ENCODE results near the gene PLEKHB1.
"Not testable (repeated sequence)": the region's sequence is repeated elsewhere in the genome, so short reads cannot be mapped to it uniquely, and the experiment has no call there.

Gene PLEKHB1

GRCh38 chr11:73648571-73649046, 2.2 kb downstream of the PLEKHB1 start:
- DNase-seq, result no peak

DNA sequence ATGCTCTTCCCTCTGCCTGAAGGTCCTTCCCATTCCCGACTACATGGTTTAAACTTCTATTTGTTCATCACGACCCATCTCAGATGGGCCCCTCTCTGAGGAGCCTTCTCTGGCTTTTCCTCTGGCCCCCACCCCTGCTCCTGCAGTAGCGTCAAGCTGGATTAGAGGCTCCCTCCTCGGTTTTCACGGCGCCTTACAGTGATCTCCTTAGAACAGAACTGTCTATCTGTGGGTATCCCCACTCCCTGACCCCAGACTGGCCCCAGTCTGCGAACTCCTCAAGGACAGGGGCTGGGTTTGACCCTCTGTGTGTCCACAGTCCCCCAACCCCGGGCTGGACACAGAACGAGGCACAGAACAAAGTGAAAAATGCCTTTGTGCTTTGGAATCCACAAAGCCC, 2.8 kb downstream of the PLEKHB1 start:
- no peak for DNase-seq

GRCh38 chr11:73650400-73650799, 4.0 kb downstream of the PLEKHB1 start:
- DNase-seq, result no peak

DNA sequence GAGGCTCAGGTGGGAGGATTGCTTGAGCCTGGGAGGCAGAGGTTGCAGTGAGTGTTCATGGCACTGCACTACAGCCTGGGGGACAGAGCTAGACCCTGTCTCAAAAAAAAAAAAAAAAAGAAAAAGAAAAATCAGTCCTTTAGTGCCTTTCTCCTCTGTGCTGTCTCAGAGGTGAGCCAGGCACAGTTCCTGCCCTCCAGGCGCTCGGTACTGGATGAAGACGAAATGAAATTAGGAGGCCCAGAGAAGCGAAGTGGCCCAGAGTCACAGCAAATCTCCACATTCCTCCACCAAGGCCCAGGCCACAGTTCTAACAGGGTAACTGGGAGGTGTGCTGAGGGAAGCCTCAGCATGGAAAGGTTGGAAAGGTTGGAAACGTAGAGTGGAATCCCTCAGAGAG, 4.9 kb downstream of the PLEKHB1 start:
- no peak for DNase-seq

DNA sequence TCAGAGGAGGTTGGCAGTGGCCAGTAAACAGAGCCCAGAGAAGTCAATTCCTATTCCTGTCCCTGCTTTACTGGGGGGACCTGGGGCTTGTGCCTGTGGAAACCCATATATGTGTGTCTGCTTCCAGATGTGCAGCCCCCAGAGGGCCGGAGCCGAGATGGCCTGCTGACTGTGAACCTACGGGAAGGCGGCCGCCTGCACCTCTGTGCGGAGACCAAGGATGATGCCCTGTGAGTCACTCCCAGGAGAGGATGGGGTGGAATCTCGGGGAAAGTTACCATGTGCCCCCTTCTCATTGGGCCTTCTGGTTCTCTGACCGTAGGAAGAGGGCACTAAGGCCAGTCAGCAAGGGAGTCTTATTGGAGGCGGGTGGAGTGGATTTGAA, 5.3 kb downstream of the PLEKHB1 start:
- no peak for DNase-seq

GRCh38 chr11:73652046-73652730, 5.8 kb downstream of the PLEKHB1 start:
- DNase-seq, result no peak

- DNase-seq, result no peak
These were observed 6.6 kb downstream of the PLEKHB1 start for GRCh38 chr11:73652856-73653559.

GRCh38 chr11:73653996-73654395, 7.6 kb downstream of the PLEKHB1 start:
- no peak for DNase-seq

- no peak for DNase-seq
These were observed 8.2 kb downstream of the PLEKHB1 start for GRCh38 chr11:73654482-73655021.

DNA sequence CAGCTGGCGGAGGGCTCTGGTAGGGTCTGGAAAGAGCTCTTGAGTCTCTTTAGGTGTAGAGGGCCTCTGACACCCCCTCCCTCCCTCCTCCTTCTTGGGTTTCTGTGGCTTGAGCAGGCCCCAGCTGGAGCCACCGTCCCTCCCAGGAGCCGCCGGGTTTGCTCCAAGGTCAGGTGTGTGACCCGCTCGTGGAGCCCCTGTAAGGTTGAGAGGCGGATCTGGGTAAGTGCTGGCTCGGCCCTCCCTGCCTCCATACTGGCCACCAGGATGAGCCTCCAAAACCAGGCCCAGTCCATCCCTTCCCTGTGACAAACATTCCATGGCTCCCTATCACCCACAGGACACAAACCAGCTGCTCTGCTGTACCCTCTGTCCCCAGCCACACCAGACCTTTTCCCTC, 9.3 kb downstream of the PLEKHB1 start:
- no peak for DNase-seq

- no peak for DNase-seq
These were observed 10.6 kb downstream of the PLEKHB1 start for GRCh38 chr11:73656985-73657384.

DNA sequence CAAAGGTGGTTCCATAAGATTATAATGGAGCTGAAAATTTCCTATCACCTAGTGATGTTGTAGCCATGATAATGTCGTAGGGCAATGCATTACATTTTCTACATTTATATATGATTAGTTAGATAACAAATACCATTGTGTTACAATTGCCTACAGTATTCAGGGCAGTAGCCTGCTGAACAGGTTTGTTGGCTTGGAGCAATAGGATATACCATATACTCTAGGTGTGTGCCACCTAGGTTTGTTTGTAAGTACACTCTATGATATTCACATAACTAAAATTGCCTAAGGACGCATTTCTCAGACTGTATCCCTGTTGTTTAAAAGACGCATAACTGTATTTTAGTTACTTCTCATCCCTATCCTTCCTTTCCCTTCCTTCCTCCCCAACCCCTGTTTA, 13.6 kb downstream of the PLEKHB1 start:
- DNase-seq, result no peak

DNA sequence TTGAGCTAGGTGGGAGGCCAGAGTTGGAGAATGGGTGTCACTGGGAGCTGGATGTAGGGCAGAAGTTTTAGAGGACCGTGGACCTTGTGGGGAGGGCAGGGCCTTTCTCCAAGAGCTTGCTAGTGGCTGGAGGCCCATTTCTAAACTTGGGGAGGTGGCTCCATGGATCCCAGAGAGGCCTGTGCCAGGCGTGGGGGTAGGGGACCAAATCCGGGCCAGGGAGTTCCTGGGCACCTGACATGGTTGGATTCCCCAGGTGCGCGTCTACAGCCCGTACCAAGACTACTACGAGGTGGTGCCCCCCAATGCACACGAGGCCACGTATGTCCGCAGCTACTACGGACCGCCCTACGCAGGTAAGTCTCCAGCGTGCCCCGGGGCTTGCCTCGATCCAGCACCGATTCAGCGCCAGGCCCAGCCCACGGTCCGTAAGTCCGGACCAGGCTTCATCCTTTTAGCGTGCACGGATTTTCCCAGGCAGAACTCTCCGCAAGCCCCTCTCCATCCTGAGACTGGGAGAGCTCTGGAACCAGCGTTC, 14.2 kb downstream of the PLEKHB1 start:
- no peak for DNase-seq

- DNase-seq, result peak; percentile 90 to 91
These were observed 14.8 kb downstream of the PLEKHB1 start for GRCh38 chr11:73661035-73661628.

- DNase-seq, result no peak
These were observed 16.2 kb downstream of the PLEKHB1 start for GRCh38 chr11:73662445-73663157.

DNA sequence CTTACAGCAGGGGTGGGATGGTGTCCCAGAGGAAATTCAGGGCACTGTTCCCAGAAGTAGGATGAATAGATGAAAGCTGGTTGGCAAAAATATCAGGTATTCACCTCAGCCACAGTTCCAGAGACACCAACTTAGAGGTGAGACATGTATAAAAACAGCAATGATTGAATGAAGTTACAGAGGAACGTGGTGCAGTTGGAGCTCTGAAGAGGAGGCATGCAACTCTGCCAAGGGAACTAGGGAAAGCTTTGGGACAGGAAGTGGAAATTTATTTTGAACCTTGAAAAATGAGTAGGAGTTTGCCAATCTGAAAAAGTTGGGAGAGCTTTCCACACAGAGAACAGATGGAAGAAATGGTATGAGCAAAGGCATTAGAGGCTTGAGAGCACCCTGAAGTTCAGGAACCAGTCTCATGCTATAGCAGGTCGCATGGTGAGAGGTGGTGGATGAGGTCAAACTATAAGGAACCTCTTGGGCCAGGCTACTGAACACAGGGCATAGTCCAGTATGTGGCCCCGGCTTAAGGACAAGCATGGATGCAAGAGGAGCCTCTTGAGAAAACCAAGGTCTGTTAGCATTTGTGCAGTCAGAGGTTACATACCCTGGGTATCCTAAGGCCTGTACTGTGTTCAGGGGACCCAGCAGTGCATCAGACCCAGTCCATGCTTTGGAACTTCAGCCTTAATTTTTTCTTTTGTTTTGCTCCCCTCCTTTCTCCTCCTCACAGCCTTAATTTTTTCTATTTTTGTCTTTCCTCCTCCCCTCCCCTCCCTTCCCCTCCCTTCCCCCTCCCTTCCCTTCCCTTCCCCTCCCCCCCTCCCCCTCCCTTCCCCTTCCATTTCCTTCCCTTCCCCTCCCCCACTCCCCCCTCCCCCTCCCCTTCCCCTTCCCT, 17.5 kb downstream of the PLEKHB1 start:
- no peak for DNase-seq

DNA sequence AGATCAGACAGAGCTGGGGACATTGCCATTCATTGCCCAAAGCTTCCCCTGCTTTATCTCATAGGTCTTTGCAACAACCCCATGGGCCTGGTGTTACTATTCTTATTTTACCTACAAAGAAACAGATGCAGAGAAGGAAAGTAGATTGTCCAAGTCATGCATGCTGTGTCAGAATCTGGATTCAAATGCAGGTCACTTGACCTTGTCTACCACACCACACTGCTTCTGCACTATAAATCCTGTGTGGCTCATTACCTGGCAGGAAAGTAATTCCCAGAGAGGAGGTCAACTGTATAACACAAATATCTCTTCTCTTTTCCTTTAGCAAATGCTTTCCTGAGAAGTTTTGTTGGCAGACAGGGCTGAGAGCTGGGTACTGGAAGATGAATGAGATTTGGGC, 18.5 kb downstream of the PLEKHB1 start:
- DNase-seq, result no peak

DNA sequence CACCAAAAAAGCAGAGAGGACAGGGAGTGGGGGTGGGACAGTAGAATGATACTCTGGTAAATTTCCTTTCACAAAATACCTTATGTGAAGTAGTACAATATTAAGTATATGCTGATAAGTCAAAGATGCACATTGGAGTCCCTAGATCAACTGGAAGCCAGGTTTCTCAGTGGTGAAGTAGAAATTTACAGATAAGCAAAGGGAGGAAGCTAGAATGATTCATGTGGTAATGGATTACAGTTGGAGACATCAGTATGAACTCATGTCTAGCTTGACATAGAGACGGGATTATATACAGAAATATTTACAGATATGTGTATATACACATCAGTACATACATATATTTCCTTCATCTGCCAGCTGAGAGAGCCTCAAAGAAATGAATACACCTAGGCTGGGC, 21.5 kb downstream of the PLEKHB1 start:
- no peak for DNase-seq

DNA sequence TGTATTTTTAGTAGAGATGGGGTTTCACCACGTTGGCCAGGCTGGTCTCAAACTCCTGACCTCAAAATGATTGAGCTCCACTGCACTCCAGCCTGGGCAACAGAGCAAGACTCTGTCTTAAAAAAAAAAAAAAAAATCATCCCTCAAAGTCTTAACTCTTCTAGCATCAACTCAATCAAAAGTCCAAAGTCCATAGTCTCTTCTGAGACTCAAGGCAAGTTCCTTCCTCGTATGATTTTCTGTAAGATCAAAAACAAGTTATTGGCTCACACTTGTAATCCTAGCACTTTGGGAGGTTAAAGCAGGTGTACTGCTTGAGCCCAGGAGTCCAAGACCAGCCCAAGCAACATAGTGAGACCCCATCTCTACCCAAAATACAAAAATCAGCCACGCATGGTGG, 24.4 kb downstream of the PLEKHB1 start:
- DNase-seq, result no peak

DNA sequence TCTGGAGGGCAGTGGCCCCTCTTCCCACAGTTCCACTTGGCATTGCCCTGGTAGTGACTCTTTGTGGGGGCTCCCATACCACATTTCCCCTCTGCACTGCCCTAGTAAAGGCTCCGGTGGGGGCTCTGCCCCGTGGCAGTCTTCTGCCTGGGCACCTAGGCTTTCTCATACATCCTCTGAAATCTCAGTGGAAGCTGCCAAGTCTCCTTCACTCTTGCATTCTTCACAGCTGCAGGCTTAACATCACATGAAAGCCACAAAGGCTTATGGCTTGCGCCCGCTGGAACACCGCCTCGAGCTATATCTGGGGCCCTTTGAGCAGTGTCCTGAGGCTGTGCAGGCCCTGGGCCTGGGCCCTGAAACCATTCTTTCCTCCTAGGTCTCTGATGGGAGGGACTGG, 25.3 kb downstream of the PLEKHB1 start:
- no peak for DNase-seq

DNA sequence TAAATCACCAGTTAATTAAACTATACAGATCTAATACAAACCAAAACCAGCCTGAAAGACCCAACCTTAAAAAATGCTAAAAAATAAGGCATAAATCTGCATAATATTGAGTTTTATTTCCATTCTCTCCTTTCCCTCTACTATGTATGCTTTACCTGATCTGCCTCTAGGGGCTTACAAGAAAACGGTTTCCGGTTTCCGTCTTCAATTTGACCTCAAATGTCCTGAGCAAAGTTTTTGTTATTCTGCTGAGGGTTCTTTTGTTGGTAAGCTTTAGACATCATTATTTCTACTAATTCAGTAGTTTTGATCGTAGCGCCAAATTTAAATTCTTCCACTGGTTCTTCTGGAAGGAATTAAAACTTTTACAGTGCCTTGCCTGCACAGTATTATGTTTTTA, 30.2 kb downstream of the PLEKHB1 start:
- not testable (repeated sequence) for DNase-seq

DNA sequence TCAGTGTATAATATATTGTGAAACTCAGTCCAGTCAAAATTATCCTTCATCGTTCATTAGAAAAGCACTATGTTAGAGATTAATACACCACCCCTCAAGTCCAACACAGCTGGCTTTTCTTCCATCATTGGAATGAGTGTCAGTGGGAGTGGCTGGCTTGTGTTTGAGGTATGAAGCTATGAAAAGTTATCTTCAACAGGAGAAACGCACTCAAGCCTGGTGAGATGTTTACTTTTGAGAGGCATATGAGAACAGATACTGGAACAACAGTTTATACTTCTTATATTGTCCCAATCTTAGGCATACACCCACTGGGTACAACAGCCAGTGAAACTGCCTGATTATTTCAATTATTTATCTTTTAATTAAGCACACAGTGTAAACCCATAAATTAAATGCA, 34.3 kb downstream of the PLEKHB1 start:
- no peak for DNase-seq
